ENCODE data around the gene CHST10.

- TF ChIP-seq CTCF (IDR thresholded peaks at IDR 0.05; ENCODE audit: insufficient read depth, low read length) (no peak), POLR2AphosphoS5 (IDR thresholded peaks at IDR 0.05; ENCODE audit: low read depth) (no peak), REST (IDR thresholded peaks at IDR 0.05; ENCODE audit: insufficient replicate concordance, low read depth) (no peak)
Measured at GRCh38 chr2:100412881-100413321, 4.6 kb downstream of the CHST10 start.
